RPMI8226 (cell line): ENCODE measurements around the gene USH1G.

Source experiments
- DNase-seq: peaks from one replicate; pipeline ENCODE4 v3.0.0-alpha.2; 2015

USH1G gene

DNA sequence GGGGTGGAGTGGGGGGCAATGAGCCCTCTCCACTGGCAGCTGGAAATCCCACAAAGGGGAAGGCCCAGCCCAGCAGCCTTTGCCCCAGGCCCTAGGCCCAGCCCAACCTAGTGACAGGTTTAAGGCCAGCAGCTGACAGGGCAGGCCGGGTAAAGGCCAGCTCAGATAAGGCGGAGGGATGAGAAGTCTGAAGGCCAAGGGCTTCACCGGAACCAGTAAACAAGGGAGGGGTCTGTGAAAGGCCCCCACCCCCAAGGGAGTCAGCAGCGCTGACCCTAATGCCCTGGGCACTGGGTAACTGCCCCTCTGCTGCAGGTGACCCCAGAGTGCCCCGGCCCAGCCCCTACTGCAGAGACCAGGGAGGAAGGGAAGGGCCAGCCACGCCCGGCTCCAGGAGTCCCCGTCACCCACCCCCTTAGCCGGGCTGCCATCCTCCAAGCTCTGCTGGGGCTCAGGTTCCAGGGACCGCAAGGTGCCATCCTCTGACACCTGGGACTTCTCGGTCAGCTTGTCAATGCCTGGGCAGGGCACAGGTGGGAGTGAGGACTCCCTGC, 30.2 kb upstream of the USH1G start:
- no peak for DNase-seq

DNA sequence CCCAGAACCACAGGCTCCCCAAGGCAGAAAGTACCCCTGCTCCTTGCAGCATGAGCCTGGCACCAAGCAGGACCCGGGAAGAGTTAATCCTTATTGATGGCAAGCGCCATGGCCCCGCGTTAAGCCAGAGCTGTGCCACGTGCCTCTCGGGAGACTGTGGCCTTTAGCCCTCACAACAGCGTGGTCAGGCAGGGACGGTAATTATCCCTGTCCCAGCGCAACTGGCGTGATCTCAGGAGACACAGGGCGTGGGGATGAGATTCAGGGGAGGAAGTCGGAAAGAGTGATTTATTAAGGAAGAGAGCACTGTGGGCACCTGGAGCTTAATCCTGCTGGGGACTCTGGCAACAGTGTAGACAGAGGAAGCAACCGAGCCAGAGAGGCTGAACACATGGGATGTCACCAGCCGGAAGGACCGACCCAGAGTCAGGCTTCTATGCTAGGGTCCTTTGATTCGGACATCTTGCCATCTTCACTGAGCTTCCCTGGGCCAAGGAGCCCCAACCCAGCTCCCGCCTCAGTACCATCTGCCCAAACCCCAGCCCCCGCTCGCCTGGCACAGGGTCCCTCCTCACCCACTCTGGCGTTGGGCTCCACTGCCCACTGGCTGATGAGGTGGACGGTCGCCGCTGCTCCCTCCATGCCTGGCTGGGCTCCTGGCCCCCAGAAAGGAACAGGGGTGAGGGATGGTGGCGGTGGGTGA, 29.5 kb upstream of the USH1G start:
- DNase-seq, result no peak

DNA sequence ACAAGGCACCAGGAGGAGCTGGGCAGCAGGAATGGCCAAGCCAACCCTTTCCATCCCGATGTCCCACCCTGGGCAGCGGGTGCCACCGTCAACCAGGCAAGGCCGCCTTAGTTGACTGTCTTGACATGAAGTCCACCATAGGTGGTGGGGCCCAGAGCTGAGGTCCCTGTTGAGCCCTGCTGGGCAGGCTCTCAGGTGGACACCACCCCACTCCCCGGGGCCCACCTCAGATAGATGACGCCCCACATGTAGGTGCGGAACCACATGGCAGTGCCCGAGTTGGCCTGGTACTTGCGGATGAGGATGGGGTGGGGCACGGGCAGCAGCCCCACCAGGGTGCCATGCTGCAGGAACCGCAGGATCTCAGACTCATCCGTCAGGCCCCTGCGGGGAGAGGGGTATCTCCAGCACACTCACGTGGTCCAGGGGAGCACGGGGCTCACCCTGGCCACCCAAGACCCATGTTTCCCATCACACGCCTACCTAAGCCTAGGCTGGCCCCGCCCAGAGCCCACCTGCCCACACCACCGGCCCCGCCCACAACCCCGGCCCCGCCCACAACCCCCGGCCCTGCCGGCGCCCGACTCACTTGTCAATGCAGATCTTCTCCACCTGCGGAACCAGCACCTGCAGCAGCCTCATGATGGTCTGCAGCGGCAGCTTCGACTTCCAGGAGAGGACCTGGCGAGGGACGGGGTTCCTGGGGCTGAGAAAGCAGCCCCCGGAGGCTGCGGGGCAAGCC, 28.8 kb upstream of the USH1G start:
- DNase-seq, result no peak

DNA sequence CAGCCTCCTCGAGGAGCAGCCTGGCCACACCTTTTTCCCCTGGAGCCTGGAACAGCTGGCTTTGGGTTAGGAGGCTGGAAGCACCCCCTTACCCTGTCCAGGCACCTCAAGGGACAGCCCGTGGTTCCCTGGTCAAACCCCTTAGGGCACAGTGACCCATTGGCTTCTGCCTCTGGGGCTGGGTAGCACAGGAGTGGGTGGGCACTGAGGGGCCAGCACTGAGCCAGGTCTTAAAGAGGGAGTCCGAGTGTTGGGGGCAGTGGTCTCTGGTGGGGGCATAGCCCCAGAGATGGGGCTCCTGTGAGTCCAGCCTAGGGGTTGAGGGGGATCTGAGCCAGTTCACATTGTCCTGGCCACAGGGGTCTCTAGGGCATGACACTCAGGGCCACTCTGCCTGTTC, 28.0 kb upstream of the USH1G start:
- no peak for DNase-seq

DNA sequence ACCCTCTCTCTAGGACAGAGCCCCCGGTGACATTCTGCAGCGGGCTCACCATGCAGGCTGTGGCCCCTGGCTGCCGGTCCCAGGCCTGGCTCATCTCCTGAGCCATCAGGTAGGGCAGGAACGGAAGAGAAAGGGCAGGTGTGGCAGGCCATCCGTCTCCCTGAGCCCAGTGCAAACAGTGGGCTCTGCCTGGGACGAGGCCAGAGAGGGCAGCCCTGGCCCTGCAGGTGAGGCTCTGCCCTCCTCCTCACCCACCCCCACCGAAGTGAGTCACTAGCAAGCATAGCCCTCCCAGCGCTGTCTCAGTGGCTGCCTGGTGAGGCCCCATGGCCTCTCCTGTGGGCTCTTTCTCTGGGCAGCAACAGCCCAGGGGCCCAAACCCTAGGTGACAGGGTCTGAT, 27.2 kb upstream of the USH1G start:
- DNase-seq, result no peak

DNA sequence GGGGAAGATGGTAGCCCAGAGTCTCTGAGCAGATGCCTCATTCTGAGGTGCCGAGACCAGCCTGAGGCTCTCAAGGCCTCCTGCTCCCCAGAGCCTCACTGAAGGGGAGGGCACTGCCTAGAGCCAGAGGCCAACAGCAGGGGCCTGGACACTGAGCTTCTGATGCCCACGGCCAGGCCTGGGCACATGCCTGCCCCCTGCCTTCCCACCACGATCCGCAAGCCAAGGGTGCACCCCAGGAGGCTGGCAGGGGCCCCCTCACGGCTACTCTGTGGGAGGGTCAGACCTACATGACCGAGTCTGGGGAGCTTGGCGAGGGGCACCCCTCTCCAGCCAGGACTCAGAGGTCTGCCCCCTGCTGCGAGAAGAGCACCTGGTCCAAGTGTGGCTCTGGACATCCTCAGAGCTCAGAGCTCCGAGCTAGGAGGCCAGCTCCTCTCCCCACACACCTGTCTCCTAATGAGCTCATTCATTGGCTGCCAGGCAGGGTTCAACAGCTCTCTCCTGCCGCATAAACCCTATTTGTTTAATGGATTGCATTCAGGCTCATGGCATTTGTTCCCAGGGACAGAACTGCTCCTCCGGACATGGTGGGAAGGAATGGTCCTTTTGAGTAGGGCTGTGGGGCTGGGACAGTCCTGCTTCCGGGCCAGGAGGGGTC, 26.5 kb upstream of the USH1G start:
- no peak for DNase-seq

DNA sequence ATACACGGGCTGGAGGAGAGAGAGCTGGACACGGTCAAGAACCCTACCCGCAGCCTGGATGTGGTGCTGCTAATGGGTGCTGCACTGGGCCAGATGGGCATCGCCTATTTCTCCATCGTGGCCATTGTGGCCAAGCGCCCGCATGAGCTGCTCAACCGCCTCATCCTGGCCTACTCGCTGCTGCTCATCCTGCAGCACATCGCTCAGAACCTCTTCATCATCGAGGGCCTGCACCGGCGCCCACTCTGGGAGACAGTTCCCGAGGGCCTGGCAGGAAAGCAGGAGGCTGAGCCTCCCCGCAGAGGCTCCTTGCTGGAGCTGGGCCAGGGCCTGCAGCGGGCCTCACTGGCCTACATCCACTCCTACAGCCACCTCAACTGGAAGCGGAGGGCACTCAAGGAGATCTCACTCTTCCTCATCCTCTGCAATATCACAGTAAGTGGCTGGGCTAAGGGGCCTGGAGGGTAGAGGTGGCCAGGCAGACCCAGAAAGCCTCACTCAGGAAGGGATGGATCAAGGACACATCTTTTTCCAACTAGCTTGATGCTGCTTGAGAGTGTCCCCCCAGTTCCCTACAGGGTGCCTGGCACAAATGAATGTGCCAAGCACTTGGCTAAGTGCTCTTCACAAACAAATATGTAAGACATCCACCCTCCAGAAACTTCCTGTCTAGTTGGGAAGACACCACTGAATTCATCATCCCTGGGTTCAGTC, 24.1 kb upstream of the USH1G start:
- DNase-seq, result no peak

DNA sequence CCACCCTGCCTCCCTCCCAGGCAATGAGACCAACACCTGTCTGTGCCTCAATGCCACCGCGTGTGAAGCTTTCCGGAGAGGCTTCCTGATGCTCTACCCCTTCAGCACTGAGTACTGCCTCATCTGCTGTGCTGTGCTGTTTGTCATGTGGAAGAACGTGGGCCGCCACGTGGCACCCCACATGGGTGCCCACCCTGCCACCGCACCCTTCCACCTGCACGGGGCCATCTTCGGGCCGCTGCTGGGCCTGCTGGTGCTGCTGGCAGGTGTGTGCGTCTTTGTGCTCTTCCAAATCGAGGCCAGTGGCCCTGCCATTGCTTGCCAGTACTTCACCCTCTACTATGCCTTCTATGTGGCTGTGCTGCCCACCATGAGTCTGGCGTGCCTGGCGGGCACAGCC, 23.6 kb upstream of the USH1G start:
- no peak for DNase-seq

DNA sequence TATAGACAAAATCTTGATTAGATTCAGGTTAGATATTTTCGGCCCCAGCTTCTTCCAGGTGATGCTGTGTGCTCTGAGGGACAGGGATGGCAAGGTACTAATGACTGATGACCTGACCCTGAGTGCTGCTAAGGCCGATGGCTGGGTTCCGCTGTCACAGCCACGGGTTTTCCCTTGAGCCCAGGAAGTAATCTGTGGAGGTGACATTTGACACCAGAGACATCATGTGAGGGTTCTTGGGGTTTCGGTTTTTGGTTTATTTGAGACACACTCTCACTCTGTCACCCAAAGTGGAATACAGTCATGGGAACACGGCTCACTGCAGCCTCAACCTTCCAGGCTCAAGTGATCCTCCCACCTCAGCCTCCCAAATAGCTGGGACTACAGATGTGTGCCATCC, 22.5 kb upstream of the USH1G start:
- no peak for DNase-seq

DNA sequence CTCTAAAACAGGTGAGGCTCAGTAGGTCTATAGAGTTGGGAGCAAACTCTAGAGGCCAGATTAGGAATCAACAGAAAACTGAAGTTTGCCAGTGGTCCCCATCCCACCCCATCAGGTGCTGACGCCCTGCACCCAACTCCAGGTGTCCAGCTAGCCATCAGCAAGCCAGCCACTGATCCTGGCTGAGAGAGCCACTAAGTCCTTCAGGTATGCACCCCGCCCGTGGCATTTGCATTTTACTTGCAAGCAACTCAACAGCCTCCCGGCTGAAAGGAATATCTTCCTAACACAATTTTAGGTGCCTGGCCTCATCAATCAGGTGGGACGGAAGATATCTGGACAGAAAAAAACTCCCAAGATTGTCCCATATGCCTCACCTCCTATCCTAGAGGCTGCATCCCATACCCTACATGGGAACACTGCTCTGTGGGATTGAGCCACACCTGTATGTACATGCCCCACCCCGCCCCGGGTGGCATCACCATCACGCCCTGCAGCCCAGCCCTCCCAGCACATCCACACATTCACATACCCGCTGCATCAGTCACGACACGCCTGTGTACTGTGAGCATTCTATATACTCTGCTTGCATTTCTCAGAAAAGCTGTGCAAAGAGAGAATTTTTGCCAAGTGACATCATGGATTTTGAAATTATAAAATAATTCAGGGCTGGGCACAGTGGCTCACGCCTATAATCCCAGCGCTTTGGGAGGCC, 20.9 kb upstream of the USH1G start:
- no peak for DNase-seq

DNA sequence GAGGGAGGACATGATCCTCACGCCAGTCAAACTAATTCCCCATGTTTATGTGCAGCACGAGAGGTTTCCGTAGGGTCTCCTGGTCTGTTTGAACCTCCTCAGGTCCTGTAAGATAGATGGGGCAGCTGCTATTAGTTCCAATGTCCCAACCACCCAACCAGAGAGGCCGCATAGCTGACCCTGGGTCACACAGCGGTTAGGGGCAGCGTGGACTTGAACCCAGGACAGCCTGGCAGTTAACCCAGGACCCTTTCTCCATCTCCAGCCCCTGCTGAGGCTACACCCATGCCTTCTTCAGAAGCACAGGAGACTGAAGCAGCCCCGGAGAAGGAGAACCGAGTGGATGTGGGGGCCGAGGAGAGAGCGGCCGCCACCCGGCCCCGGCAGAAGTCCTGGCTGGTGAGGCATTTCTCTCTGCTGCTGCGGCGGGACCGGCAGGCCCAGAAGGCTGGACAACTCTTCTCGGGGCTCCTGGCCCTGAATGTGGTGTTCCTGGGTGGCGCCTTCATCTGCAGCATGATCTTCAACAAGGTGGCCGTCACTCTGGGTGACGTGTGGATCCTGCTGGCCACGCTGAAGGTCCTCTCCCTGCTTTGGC, 18.2 kb upstream of the USH1G start:
- DNase-seq, result no peak

DNA sequence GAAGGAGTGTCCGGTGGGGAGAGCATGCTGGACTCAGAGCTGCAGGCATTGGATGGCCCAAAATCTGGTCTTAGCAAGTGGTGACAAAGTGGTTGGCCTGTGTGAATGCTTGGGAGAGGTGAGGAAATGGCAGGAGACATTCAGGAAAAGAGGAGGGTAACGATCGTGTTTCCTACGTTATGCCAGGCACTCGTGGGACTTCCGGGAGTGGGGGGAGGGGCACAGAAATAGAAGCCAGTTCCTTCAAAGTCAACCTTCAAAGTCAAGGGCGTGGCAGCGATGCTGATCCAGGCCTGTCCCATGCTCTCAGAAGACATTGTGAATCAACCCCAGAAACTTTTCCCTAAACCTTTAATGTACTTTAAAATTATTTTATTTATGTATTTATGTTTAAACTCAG, 16.5 kb upstream of the USH1G start:
- DNase-seq, result no peak

DNA sequence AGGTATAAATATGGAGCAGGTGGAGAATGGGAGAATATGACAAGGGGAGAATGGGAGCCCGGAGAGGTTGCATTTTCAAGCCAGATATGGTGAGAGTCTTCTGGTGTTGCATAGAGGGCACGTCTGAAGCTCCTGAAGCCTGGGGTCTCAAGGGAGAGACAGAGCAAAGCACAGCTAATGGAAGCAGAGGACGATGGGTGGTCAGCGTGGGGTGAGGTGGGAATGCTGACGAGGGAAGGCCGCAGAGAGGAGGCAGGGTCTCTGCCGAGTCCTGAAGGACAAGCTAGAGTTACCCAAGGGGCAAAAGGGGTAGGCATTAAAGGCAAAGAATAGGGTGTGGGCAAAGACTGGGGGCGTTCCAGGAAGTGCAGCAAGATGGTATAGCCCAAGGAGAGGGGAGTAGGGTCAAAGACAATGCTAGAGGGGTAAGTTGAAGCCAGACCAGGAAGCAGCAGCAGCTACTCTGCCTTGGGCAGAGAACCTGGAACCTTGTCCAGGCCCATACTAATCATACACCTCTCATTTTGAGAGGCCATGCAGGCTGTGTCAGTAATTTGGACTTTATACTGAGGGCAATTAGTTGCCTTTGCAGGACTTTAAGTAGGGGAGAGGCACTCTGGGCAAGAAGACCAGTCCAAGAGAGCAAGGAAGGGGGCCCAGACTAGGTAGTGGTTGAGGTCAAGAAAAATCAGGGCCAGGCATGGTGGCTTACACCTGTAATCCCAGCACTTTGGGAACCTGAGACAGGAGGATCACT, 15.3 kb upstream of the USH1G start:
- no peak for DNase-seq

DNA sequence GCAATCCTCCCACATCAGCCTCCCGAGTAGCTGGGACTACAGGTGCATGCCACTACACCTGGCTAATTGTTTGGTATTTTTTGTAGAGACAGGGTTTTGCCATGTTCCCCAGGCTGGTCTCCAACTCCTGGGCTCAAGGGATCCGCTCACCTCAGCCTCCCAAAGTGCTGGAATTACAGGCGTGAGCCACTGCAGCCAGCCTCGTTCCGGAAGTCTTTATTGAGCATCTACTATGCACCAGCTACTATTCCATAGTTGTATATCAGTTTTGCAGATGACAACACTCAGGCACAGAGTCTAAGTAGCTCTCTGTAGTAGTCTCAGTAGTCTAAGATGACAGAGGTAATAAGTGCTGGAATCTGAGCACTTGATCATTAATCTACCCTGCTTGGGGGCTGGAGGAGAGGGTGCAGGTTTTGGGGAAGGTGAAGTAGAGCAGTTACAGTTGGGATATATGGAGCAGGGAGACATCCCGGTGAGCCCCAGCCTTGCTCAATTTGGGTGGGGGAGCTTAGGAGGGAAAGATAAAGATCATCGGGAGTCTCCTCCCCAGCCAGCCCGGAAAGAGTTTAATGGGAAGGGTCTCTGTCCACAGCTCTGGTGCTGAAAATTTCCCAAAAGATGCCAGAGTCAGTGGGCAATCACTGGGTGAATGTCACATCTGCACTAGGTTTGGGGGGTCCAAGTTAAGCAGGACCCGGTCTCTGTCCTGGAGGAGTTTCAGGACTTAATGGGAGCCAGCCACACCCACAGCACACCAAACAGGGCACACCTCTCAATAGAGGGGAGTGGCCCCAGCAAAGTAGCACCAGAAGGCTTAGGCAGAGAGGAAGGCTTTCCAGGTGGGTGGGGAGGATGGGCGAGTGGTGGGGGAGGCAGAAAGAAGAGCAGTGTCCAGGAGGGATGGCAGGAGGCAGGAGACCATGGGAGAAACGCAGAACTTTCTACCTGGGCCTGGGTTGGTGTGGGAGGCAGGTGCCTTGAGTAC, 14.3 kb upstream of the USH1G start:
- no peak for DNase-seq

DNA sequence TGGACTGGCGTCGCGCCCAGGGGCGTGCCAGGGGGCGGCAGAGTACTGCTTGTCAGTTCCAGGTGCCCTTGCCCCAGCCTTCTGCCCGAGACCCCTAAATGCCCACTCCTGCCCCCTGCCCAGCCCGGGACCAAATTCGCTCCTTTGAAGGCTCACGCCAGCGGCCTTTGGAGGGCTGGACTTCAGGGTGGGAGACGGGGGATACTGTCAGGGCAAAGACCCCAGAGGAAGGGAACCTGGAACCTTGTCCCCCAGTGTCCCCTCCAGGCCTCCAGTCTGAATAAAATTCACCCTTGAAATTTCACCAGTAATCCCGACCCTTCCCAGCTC, 13.4 kb upstream of the USH1G start:
- no peak for DNase-seq

DNA sequence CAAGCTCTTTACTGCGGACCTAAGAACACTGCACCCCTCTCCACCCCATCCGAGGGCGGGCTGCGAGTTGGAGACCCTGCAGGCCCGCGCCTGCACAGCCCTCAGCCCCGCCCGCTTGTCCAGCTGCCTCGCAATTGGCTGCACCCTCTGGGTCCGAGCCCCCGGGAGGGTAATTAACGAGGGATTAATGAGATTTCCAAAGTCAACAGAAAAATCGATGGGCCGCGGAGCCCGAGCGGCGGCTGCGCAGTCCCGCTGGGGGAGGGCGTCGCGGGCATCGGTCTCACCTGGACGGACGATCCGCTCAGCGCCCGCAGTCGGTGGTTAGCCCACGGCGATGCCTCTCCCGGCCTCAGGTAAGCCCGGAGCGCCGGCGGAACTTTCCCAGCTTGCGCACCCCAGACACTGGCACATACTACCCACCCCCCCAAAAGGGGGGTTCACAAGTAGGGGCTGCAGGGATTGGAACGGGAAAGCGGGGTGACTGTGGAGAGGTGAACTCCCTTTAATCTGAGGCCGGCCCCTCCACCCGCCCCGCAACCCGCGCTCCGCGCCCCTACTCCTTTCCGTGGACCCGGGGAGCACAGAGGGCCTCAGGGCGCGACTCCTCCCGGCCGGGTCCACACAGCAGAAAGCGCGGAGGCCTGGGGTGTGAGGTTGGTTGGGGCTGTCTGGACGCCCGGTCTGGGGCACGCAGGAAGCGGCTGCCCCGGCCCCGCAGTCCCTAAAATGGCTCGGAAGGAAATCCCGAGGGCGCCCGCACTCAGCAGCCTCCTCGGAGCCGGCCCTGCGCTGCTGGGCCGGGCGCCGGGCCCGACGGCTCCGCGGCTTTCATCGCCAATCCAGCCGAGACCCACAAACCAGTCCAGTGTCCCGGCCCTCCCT, 12.8 kb upstream of the USH1G start, which contains the start of gene OTOP3:
Gene OTOP3, plus strand, starts transcription at position 314 of the 885 bp plus-strand sequence. Its CDS starts 24 bp downstream, at position 338.
- DNase-seq, result no peak

DNA sequence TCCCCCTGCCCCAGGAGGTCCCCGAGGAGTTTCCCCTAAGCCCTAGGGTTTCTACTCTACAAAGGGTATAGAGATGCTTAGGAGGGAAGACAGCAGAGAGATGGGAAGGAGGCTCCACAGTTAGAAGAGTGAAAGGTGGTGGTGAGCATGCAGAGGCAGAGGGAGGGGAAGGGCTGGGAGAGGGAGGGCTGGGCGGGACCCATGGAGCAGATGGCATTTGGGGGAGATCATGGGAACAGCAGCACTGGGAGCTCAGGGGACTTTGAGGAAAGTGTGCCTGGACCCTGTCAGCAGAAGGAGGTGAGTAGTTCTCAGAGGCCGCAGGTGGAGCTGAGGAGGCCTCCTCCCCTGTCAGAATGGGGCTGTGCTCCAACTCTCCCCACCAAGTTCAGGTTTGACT, 12.0 kb upstream of the USH1G start:
- no peak for DNase-seq

DNA sequence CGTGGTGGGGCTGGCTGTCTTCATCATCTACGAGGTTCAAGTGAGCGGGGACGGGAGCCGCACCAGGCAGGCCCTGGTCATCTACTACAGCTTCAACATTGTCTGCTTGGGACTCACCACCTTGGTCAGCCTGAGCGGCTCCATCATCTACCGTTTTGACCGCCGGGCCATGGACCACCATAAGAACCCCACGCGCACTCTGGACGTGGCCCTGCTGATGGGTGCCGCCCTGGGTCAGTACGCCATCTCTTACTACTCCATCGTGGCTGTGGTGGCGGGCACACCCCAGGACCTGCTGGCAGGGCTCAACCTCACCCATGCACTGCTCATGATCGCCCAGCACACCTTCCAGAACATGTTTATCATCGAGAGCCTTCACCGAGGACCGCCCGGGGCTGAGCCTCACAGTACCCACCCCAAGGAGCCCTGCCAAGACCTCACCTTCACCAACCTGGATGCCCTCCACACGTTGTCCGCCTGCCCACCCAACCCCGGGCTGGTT, 7.5 kb upstream of the USH1G start:
- DNase-seq, result no peak

DNA sequence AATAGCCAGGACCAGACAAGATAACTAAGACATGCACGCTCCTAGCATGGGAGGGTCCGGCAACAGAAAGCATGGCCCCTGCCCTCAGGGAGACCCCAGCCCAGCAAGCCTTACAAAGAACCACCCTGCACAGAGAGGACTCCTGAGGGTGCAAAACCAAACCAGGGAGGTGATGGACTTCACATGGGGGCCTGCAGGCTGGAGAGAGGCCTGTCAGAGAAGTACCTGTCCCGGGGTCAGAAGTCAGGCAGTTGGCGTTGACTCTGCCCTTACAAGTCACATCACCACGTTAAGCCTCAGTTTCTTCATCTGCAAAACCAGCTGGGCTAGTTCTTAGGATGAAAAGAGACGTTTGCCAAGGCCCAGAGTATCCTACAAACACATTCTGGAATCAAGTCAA, 5.7 kb upstream of the USH1G start:
- no peak for DNase-seq
